HepG2 (cell line): ENCODE measurements around the gene EPN3. TPM values are rescaled to one million over a fixed set of nuclear protein-coding genes. Genes with fewer than 3 reads are reported as not detected.

Source experiments
- ARNTL ChIP-seq: sonication (generic); formaldehyde crosslinking; IDR thresholded peaks from 2 replicates; pipeline ENCODE4 v1.4.0; 2020; ENCODE audit warnings: mild to moderate bottlenecking, missing genetic modification reagents
- ATM ChIP-seq: fragments of 450-650 bp; IDR thresholded peaks from 2 replicates; pipeline ENCODE4 v1.7.1; 2017; ENCODE audit warnings: mild to moderate bottlenecking, borderline replicate concordance
- CBX2 ChIP-seq, 2 experiments: fragments of 200-600 bp in 1 of 2; sonication (generic); formaldehyde crosslinking in 1 of 2; IDR thresholded peaks; 2 replicates each; pipeline versions ENCODE4 v1.7.0 to v1.8.1; 2018 to 2022; ENCODE audit warnings: low read depth in 2 of 2, low read length in 1 of 2, mild to moderate bottlenecking in 1 of 2, missing genetic modification reagents in 1 of 2
- DNMT3B ChIP-seq: conservative IDR thresholded peaks from 2 replicates; pipeline ENCODE4 v1.6.1; 2016; ENCODE audit warnings: missing biosample characterization, control low read depth
- HES4 ChIP-seq: sonication (generic); formaldehyde crosslinking; IDR thresholded peaks from 2 replicates; pipeline ENCODE4 v1.9.0; 2021; ENCODE audit warnings: mild to moderate bottlenecking, missing genetic modification reagents, borderline replicate concordance
- IKZF5 ChIP-seq: IDR thresholded peaks from 2 replicates; pipeline ENCODE4 v1.6.1; 2018; ENCODE audit warnings: missing genetic modification reagents, mild to moderate bottlenecking, missing compliant biosample characterization
- MEIS1 ChIP-seq: sonication (generic); formaldehyde crosslinking; IDR thresholded peaks from 2 replicates; pipeline ENCODE4 v1.9.0; 2021; ENCODE audit warnings: mild to moderate bottlenecking, missing genetic modification reagents, moderate library complexity, borderline replicate concordance
- MTA3 ChIP-seq: sonication (generic); formaldehyde crosslinking; IDR thresholded peaks from 2 replicates; pipeline ENCODE4 v1.4.0; 2020; ENCODE audit warnings: missing genetic modification reagents
- ZFP36L2 ChIP-seq: sonication (generic); formaldehyde crosslinking; IDR thresholded peaks from 2 replicates; pipeline ENCODE4 v1.4.0; 2020; ENCODE audit warnings: missing genetic modification reagents
- ZNF205 ChIP-seq: IDR thresholded peaks from 2 replicates; pipeline ENCODE4 v1.6.1; 2018; ENCODE audit warnings: missing biosample characterization, missing genetic modification reagents
- ZNF251 ChIP-seq: sonication (generic); formaldehyde crosslinking; IDR thresholded peaks from 2 replicates; pipeline ENCODE4 v1.9.0; 2021; ENCODE audit warnings: mild to moderate bottlenecking, missing genetic modification reagents
- ZNF337 ChIP-seq: sonication (generic); formaldehyde crosslinking; IDR thresholded peaks from 2 replicates; pipeline ENCODE4 v1.5.1; 2020; ENCODE audit warnings: missing genetic modification reagents, low read depth, mild to moderate bottlenecking, borderline replicate concordance
- ZNF33A ChIP-seq: sonication (generic); formaldehyde crosslinking; IDR thresholded peaks from 2 replicates; pipeline ENCODE4 v1.5.1; 2020; ENCODE audit warnings: missing genetic modification reagents, mild to moderate bottlenecking, moderate library complexity, borderline replicate concordance
- ZNF598 ChIP-seq: sonication (generic); formaldehyde crosslinking; IDR thresholded peaks from 2 replicates; pipeline ENCODE4 v1.5.1; 2020; ENCODE audit warnings: mild to moderate bottlenecking, missing genetic modification reagents, borderline replicate concordance
- ZNF713 ChIP-seq: sonication (generic); formaldehyde crosslinking; IDR thresholded peaks from 2 replicates; pipeline ENCODE4 v1.4.0; 2020; ENCODE audit warnings: mild to moderate bottlenecking, missing genetic modification reagents
- ZNF777 ChIP-seq: sonication (generic); formaldehyde crosslinking; IDR thresholded peaks from 2 replicates; pipeline ENCODE4 v1.4.0; 2020; ENCODE audit warnings: missing genetic modification reagents
- ZXDC ChIP-seq: sonication (generic); formaldehyde crosslinking; IDR thresholded peaks from 2 replicates; pipeline ENCODE4 v1.5.0; 2020; ENCODE audit warnings: mild to moderate bottlenecking, missing genetic modification reagents
- polyA plus RNA-seq, 8 experiments: library from polyadenylated mRNA; depleted of rRNA in 3 of 8; stranded (reverse) in 7 of 8; unstranded in 1 of 8; fragments of >200 nt; fragmentation: Illumina TruSeq in 4 of 8; extraction: Trizol in 4 of 8; gene quantifications; 2 replicates each; pipeline versions ENCODE4 v1.2.1 to v1.2.3, GENCODE V29; 2011 to 2016; ENCODE audit warnings: low read depth in 4 of 8, missing spikeins in 1 of 8, mixed read lengths in 1 of 8; ENCODE audit not compliant: insufficient read depth in 1 of 8
- total RNA-seq, 5 experiments: library from RNA; depleted of rRNA; stranded (reverse); fragments of >200 nt; fragmentation: Illumina TruSeq; extraction: Trizol; gene quantifications; 2 replicates each; pipeline ENCODE4 v1.2.3, GENCODE V29; 2016; ENCODE audit warnings: low read depth in 1 of 5
- TF ChIP-seq, protein P1 (sequence below): sonication (generic); formaldehyde crosslinking; IDR thresholded peaks from 2 replicates; pipeline ENCODE4 v1.8.0; 2022; ENCODE audit warnings: low read depth, missing genetic modification reagents
- TF ChIP-seq, protein P2 (sequence below): sonication (generic); formaldehyde crosslinking; IDR thresholded peaks from 2 replicates; pipeline ENCODE4 v1.5.0; 2020; ENCODE audit warnings: mild to moderate bottlenecking, missing genetic modification reagents
- TF ChIP-seq, protein P3 (sequence below): sonication (generic); formaldehyde crosslinking; IDR thresholded peaks from 2 replicates; pipeline ENCODE4 v1.5.0; 2020; ENCODE audit warnings: missing genetic modification reagents

The EPN3 gene
- total and polyA plus RNA-seq, 2 of the 13 experiments (the other 11 are each of a cell fraction or from before 2014, with no cell fraction given): 0.11 to 0.95 TPM

DNA sequence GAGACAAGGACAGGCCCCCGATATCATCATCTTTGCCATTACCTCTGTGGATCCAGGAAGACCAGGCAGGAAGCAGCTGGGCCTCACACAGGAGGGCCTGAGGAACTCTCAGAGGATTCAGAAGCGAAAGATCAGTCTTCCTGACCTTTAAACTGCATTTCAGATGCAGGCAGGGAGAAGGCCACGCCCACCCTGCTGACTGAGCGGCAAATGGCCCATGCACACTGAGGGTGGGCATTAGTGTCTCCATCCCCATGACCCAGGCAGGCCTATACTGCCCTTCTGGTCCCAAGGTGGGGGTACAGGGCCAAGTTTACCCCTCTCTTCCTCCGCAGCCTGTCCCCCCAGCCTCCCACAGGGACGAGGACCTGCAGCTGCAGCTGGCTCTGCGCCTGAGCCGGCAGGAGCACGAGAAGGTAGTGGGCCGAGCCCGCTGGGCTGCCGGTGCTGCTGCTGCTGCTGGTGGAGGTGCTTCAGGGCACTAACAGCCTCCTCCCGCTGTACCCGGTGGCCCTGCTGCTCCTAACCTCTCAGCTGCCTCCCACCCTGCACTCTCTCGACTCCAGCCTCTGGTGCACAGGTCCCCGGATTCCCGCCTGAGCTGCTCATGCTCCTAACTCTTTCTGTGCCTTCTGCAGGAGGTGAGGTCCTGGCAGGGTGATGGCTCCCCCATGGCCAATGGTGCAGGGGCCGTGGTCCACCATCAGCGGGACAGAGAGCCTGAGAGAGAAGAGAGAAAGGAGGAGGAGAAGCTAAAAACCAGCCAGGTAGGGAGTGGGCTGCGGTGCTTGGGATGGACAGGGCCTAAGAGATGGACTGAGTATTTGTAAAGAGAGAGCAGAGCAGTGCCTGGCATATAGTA is 6.2 kb downstream of the EPN3 start (continued):
- TF ChIP-seq HES4 (CRISPR knock-in tag) (no peak; the same call in 1 of the 2 replicates), CBX2 (IDR thresholded peaks at IDR 0.05; ENCODE audit: low read depth, low read length) (no peak), CBX2 (CRISPR knock-in tag; IDR thresholded peaks at IDR 0.05; ENCODE audit: low read depth) (no peak), ZXDC (CRISPR knock-in tag) (no peak), ZNF598 (CRISPR knock-in tag) (no peak; the same call in 1 of the 2 replicates), ATM (no peak), ZNF205 (CRISPR knock-in tag) (no peak), ZNF251 (CRISPR knock-in tag) (no peak), MEIS1 (CRISPR knock-in tag) (no peak), ZNF33A (CRISPR knock-in tag) (no peak), ZFP36L2 (no peak), DNMT3B (CRISPR knock-in tag) (no peak), ARNTL (0 out of 2 replicates have a peak, but pooled peaks have one; percentile 27), ZNF337 (CRISPR knock-in tag) (peak; percentile 43; the same call in 1 of the 2 replicates), IKZF5 (no peak), ZNF777 (no peak), ZNF713 (CRISPR knock-in tag) (no peak), MTA3 (CRISPR knock-in tag) (no peak)
- TF ChIP-seq, protein P1, sequence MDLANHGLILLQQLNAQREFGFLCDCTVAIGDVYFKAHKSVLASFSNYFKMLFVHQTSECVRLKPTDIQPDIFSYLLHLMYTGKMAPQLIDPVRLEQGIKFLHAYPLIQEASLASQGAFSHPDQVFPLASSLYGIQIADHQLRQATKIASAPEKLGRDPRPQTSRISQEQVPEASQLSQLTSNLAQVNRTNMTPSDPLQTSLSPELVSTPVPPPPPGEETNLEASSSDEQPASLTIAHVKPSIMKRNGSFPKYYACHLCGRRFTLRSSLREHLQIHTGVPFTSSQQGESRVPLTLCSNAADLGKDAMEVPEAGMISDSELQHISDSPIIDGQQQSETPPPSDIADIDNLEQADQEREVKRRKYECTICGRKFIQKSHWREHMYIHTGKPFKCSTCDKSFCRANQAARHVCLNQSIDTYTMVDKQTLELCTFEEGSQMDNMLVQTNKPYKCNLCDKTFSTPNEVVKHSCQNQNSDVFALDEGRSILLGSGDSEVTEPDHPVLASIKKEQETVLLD (CRISPR knock-in tag): 0 out of 2 replicates have a peak, but pooled peaks have one; percentile 56
- TF ChIP-seq, protein P2, sequence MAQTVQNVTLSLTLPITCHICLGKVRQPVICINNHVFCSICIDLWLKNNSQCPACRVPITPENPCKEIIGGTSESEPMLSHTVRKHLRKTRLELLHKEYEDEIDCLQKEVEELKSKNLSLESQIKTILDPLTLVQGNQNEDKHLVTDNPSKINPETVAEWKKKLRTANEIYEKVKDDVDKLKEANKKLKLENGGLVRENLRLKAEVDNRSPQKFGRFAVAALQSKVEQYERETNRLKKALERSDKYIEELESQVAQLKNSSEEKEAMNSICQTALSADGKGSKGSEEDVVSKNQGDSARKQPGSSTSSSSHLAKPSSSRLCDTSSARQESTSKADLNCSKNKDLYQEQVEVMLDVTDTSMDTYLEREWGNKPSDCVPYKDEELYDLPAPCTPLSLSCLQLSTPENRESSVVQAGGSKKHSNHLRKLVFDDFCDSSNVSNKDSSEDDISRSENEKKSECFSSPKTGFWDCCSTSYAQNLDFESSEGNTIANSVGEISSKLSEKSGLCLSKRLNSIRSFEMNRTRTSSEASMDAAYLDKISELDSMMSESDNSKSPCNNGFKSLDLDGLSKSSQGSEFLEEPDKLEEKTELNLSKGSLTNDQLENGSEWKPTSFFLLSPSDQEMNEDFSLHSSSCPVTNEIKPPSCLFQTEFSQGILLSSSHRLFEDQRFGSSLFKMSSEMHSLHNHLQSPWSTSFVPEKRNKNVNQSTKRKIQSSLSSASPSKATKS (CRISPR knock-in tag): no peak
- TF ChIP-seq, protein P3, sequence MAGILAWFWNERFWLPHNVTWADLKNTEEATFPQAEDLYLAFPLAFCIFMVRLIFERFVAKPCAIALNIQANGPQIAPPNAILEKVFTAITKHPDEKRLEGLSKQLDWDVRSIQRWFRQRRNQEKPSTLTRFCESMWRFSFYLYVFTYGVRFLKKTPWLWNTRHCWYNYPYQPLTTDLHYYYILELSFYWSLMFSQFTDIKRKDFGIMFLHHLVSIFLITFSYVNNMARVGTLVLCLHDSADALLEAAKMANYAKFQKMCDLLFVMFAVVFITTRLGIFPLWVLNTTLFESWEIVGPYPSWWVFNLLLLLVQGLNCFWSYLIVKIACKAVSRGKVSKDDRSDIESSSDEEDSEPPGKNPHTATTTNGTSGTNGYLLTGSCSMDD (CRISPR knock-in tag): no peak
